ENCODE data around the gene RPL39. TPM values are rescaled to one million over a fixed set of nuclear protein-coding genes. Genes with fewer than 3 reads are reported as not detected.
"Not testable (repeated sequence)": the region's sequence is repeated elsewhere in the genome, so short reads cannot be mapped to it uniquely, and the experiment has no call there.

The RPL39 gene
- total RNA-seq, 4 donors from 2014 or later, result 609 to 3,222 (median 2,121) TPM

DNA sequence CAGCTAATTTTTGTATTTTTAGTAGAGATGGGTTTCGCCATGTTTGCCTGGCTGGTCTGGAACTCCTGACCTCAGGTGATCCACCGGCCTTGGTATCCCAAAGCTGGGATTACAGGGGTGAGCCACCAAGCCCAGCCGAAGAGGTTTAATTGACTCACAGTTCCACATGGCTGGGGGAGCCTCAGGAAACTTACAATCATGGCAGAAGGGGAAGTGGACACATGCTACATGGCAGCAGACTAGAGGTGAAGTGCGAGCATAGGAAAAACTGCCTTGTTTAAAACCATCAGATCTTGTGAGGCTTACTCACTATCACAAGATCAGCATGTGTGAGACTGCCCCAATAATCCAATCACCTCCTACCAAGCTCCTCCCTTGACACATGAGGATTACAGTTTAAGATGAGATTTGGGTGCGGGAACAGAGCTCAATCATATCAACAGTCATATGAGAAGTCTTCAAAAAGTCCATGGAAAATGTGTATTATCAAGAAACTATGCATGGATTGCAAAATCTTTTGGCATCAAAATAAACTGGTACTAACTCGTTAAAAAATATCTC is 25.8 kb upstream of the RPL39 start:
- Histone ChIP-seq H3K4me1 (peaks cover 0 to 11% of the 10 kb centered on the region in 2 donors), H3K4me3 (replicated peaks in 1 of 3) (no peak overlapping the region), H3K27ac (no peak overlapping the region), H3K9me3 (no peaks in the 10 kb centered on the region), H3K36me3 (no peaks in the 10 kb centered on the region), H3K27me3 (no peaks in the 10 kb centered on the region)
- no peak for DNase-seq
- 85 to 87% methylated on average over 3 to 6 of the region's 6 CpGs for whole genome bisulfite sequencing, 2 donors
- no peak for TF ChIP-seq POLR2A (IDR thresholded peaks at IDR 0.05)
- TF ChIP-seq, protein P1, sequence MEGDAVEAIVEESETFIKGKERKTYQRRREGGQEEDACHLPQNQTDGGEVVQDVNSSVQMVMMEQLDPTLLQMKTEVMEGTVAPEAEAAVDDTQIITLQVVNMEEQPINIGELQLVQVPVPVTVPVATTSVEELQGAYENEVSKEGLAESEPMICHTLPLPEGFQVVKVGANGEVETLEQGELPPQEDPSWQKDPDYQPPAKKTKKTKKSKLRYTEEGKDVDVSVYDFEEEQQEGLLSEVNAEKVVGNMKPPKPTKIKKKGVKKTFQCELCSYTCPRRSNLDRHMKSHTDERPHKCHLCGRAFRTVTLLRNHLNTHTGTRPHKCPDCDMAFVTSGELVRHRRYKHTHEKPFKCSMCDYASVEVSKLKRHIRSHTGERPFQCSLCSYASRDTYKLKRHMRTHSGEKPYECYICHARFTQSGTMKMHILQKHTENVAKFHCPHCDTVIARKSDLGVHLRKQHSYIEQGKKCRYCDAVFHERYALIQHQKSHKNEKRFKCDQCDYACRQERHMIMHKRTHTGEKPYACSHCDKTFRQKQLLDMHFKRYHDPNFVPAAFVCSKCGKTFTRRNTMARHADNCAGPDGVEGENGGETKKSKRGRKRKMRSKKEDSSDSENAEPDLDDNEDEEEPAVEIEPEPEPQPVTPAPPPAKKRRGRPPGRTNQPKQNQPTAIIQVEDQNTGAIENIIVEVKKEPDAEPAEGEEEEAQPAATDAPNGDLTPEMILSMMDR (IDR thresholded peaks at IDR 0.05), result no peak
- intact Hi-C loops (cut with DNase I), result no loop called here

DNA sequence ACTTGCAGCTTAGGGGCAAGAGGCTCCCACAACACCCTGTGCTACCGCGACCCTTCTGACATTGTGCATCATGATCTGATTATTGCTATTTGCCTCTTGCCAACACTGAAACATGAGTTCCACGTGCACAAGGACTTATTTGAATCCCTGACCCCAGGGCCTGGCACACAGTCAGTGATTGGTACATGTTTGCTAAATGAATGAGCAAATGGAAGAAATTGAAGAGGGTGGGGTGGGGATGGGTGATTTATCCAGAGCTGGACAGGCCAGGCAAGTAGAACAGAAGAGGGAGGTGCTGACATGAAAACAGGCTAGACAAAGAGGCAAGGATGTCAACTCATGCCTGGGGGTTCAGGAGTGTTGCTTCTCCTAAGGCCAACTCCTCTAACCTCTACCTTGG is 24.9 kb upstream of the RPL39 start:
- H3K4me1 ChIP-seq, result peaks cover 0 to 2% of the 10 kb centered on the region in 2 donors
- no peak overlapping the region for H3K4me3 ChIP-seq (replicated peaks in 1 of 3)
- H3K27ac ChIP-seq, result no peak overlapping the region
- no peaks in the 10 kb centered on the region for H3K36me3 ChIP-seq
- TF ChIP-seq POLR2A (IDR thresholded peaks at IDR 0.05), result no peak
- TF ChIP-seq, protein P1 (IDR thresholded peaks at IDR 0.05), result no peak
- no peaks in the 10 kb centered on the region for H3K9me3 ChIP-seq
- intact Hi-C loops (cut with DNase I), result no loop called here
- H3K27me3 ChIP-seq, result no peaks in the 10 kb centered on the region
- 81 to 83% methylated on average over 3 of the region's 3 CpGs for WGBS, 2 donors
- DNase-seq, result no peak

DNA sequence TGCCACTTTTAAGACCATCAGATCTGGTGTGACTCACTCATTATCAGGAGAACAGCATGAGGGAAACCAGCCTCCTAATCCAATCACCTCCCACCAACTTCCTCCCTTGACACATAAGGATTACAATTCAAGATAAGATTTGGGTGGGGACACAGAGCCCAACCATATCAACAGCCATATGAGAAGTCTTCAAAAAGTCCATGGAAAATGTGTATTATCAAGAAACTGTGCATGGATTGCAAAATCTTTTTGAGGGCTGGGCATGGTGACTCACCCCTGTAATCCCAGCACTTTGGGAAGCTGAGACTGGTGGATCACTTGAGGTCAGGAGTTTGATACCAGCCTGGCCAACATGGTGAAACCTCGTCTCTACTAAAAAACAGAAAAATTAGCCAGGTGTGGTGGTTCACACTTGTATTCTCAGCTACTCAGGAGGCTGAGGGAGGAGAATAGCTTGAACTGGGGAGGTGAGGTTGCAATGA is 17.8 kb upstream of the RPL39 start:
- no peaks in the 10 kb centered on the region for H3K4me1 ChIP-seq
- H3K27me3 ChIP-seq, result no peaks in the 10 kb centered on the region
- no peak overlapping the region for H3K4me3 ChIP-seq (replicated peaks in 1 of 3)
- no peak overlapping the region for H3K27ac ChIP-seq
- no peak for DNase-seq
- intact Hi-C loops (cut with DNase I), result no loop called here
- no peaks in the 10 kb centered on the region for H3K36me3 ChIP-seq
- WGBS, 2 donors, result 79 to 90% methylated on average over 1 of the region's 1 CpG
- TF ChIP-seq POLR2A (IDR thresholded peaks at IDR 0.05), result no peak
- TF ChIP-seq, protein P1 (IDR thresholded peaks at IDR 0.05), result no peak
- H3K9me3 ChIP-seq, result no peaks in the 10 kb centered on the region

DNA sequence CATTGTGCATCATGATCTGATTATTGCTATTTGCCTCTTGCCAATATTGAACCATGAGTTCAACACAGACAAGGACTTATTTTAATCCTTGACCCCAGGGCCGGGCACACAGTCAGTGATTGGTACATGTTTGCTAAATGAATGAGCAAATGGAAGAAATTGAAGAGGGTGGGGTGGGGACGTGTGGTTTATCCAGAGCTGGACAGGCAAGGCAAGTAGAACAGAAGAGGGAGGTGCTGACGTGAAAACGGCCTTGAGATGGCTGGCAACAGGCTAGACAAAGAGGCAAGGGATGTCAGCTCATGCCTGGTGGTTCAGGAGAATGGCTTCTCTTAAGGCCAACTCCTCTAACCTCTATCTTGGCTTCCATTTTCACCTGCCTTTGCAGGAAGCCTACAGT is 17.0 kb upstream of the RPL39 start:
- intact Hi-C loops (cut with DNase I); DNase-seq; H3K36me3 ChIP-seq; H3K27ac ChIP-seq; H3K4me3 ChIP-seq (replicated peaks in 1 of 3); H3K27me3 ChIP-seq; H3K4me1 ChIP-seq; H3K9me3 ChIP-seq: not testable (repeated sequence)
- WGBS, 2 donors, result 68 to 81% methylated on average over 2 of the region's 4 CpGs

DNA sequence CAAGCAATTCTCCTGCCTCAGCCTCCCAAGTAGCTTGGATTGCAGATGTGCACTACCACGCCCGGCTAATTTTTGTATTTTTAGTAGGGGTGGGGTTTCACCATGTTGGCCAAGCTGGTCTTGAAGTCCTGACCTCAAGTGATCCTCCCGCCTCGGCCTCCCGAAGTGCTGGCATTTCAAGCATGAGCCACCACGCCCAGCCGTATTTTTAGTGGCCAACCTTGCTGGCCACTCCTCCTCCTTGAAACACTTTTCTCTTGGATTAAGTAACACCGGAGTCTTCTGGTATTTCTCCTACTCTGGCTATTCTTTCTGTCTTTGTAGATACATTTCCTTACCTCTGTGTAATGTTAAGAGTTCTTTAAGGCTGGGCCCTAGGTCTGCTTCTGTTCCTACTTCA is 11.1 kb upstream of the RPL39 start:
- H3K36me3 ChIP-seq, result no peaks in the 10 kb centered on the region
- 83 to 97% methylated on average over 6 to 8 of the region's 8 CpGs for whole genome bisulfite sequencing, 2 donors
- TF ChIP-seq POLR2A (IDR thresholded peaks at IDR 0.05), result no peak
- TF ChIP-seq, protein P1 (IDR thresholded peaks at IDR 0.05), result no peak
- H3K27ac ChIP-seq, result no peak overlapping the region
- H3K9me3 ChIP-seq, result no peaks in the 10 kb centered on the region
- no peak for DNase-seq
- intact Hi-C loops (cut with DNase I), result no loop called here
- H3K27me3 ChIP-seq, result no peaks in the 10 kb centered on the region
- no peak overlapping the region for H3K4me3 ChIP-seq (replicated peaks in 1 of 3)
- H3K4me1 ChIP-seq, result no peaks in the 10 kb centered on the region

Data from thyroid gland (tissue), 4 donors.